ENCODE measurements around the gene FCAMR. TPM values are rescaled to one million over a fixed set of nuclear protein-coding genes. Genes with fewer than 3 reads are reported as not detected.
A peak's percentile ranks its signal among the peaks of the same experiment; 100 is the strongest.

Gene FCAMR
- polyA plus RNA-seq, 4 donors: 0.54 to 4.5 (median 0.91) TPM

DNA sequence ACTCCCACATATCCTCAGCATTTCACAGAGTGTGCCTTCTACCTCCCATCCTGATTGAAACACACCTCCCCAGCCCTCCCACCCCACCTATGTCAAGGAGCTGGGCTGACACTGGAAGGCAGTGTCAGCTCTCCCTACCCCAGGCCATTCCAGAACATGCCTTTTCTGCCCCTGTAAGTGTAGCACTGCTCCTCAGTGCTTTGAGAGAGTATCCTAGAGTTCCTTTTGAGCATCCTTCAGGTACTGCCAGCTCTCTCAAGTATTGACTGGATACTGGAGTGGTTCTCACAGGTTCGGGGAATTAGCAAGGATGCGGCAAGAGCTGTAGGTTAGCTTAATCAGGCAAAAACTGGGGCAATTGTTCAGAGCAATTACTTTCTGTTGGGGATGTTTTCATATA is 40.5 kb upstream of the FCAMR start:
- H3K27ac ChIP-seq (ENCODE audit: low read depth in 1 of 3, low read length in 2 of 3): peak overlapping the region in 2 of 3 donors; percentile 56 to 78
- DNase-seq (no peak), FAIRE-seq (no peak)
- no peak overlapping the region for H3K4me3 ChIP-seq (ENCODE audit: low read depth in 1 of 3, low read length in 3 of 3)
- H3K36me3 ChIP-seq (ENCODE audit: control insufficient read depth in 3 of 3, insufficient read depth in 2 of 3, low read depth in 1 of 3, low read length in 3 of 3): peaks cover 0 to 9% (median 0%) of the 10 kb centered on the region in 3 donors
- H3K27me3 ChIP-seq (ENCODE audit: control insufficient read depth in 3 of 3, insufficient read depth in 3 of 3, low read length in 3 of 3): no peaks in the 10 kb centered on the region
- peaks cover 0 to 50% (median 23%) of the 10 kb centered on the region in 3 donors for H3K4me1 ChIP-seq (ENCODE audit: control insufficient read depth in 3 of 3, insufficient read depth in 2 of 3, low read depth in 1 of 3, low read length in 2 of 3)
- WGBS, 3 donors: 94 to 97% (median 96%) methylated on average over 2 of the region's 2 CpGs
- H3K9me3 ChIP-seq (ENCODE audit: control insufficient read depth in 2 of 2, insufficient read depth in 1 of 2, low read depth in 1 of 2, low read length in 1 of 2): peaks cover 0 to 11% of the 10 kb centered on the region in 2 donors

DNA sequence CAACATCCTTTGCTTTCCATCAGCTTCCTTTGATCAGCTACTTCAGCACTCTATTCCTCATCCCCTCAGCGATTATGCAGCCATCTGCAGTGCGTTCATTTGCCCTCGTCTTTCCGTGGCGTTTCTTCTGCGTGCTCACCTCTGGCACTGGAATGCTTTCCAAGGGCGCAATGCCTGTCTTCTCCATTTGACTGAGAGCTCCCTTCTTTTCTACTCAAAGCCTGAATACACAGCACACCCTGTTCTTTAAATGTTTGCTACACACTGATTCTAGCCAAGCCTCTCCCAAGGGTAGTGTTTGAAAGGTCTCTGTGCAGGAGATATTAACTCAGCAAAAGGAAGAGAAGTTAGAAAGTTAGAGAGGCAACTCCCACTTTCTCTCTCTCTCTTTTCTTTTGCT is 39.7 kb upstream of the FCAMR start:
- FAIRE-seq (no peak), DNase-seq (no peak)
- H3K4me1 ChIP-seq (ENCODE audit: control insufficient read depth in 3 of 3, insufficient read depth in 2 of 3, low read depth in 1 of 3, low read length in 2 of 3): peaks cover 0 to 57% (median 23%) of the 10 kb centered on the region in 3 donors
- no peak overlapping the region for H3K4me3 ChIP-seq (ENCODE audit: low read depth in 1 of 3, low read length in 3 of 3)
- no peaks in the 10 kb centered on the region for H3K27me3 ChIP-seq (ENCODE audit: control insufficient read depth in 3 of 3, insufficient read depth in 3 of 3, low read length in 3 of 3)
- H3K36me3 ChIP-seq (ENCODE audit: control insufficient read depth in 3 of 3, insufficient read depth in 2 of 3, low read depth in 1 of 3, low read length in 3 of 3): peaks cover 0 to 6% (median 0%) of the 10 kb centered on the region in 3 donors
- H3K27ac ChIP-seq (ENCODE audit: low read depth in 1 of 3, low read length in 2 of 3): peak overlapping the region; percentile 56 to 78 (median 70)
- WGBS, 3 donors: 36 to 70% (median 51%) methylated on average over 7 of the region's 7 CpGs
- peaks cover 0 to 11% of the 10 kb centered on the region in 2 donors for H3K9me3 ChIP-seq (ENCODE audit: control insufficient read depth in 2 of 2, insufficient read depth in 1 of 2, low read depth in 1 of 2, low read length in 1 of 2)

DNA sequence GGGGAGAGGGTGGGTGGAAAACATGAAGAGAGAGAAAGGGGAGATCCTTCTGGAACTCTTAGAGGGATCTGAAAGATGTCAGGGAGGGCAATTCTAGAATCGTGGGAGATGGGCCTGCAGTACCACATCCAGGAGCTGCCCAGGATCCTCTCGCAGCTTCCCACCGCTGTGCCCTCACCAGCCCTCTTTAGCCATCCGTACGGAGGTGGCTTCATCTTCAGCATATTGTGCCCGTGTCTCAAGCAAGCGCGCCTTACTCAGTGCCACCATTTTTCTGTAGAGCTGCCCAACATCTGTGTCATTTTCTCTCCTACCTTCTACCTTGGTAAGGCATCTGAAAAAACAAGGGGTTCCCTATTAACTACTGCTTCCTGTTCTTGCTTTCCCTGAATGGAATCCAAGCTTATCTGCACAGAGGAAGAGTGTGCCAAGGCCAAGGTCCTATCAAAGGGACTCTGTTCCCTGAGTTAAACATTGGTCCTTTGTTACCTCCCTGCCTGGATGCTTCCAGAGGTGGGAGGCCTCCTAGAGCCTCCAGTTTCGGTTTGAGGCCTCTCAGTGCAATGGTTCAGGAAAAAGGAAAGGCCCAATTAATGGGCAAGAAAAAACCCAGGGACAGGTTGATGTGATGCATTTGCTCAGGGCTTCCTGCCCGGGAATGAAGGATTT is 39.1 kb upstream of the FCAMR start:
- Histone ChIP-seq H3K36me3 (ENCODE audit: control insufficient read depth in 3 of 3, insufficient read depth in 2 of 3, low read depth in 1 of 3, low read length in 3 of 3) (peaks cover 0 to 6% (median 0%) of the 10 kb centered on the region in 3 donors), H3K4me1 (ENCODE audit: control insufficient read depth in 3 of 3, insufficient read depth in 2 of 3, low read depth in 1 of 3, low read length in 2 of 3) (peaks cover 0 to 62% (median 23%) of the 10 kb centered on the region in 3 donors), H3K27me3 (ENCODE audit: control insufficient read depth in 3 of 3, insufficient read depth in 3 of 3, low read length in 3 of 3) (no peaks in the 10 kb centered on the region), H3K9me3 (ENCODE audit: control insufficient read depth in 2 of 2, insufficient read depth in 1 of 2, low read depth in 1 of 2, low read length in 1 of 2) (peaks cover 0 to 11% of the 10 kb centered on the region in 2 donors), H3K27ac (ENCODE audit: low read depth in 1 of 3, low read length in 2 of 3) (peak overlapping the region; percentile 71 to 86 (median 78)), H3K4me3 (ENCODE audit: low read depth in 1 of 3, low read length in 3 of 3) (no peak overlapping the region)
- WGBS, 3 donors: 32 to 62% (median 51%) methylated on average over 10 of the region's 10 CpGs
- FAIRE-seq (no peak), DNase-seq (peak; percentile 87 to 97)

DNA sequence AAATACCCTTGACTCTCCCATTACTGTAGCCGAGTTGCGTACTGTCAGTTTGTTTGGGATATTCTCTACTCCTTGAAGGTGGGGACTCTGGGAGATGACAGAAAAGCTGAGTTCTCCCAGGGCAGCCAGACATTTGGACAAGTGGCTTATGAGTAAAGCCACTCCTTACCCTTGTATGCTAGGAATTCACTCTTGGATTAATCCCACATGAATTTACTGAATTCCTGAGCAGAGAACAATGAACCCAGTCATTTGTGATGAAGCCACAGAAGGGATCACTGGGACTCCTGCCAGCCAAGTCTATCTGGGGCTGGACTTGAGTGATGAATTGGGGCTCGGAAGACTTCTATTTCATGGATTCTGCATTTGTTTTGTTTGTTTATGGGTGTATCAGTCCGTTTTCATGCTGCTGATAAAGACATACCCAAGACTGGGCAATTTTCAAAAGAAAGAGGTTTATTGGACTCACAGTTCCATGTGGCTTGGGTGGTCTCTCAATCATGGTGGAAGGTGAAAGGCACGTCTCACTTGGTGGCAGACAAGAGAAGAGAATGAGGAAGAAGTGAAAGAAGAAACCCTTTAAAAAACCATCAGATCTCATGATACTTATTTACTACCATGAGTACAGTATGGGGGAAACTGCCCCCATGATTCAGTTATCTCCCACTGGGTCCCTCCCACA is 37.2 kb upstream of the FCAMR start:
- peak; percentile 38 to 61 for DNase-seq
- H3K27ac ChIP-seq (ENCODE audit: low read depth in 1 of 3, low read length in 2 of 3): peak overlapping the region in 2 of 3 donors; percentile 51 to 73
- H3K9me3 ChIP-seq (ENCODE audit: control insufficient read depth in 2 of 2, insufficient read depth in 1 of 2, low read depth in 1 of 2, low read length in 1 of 2): peaks cover 0 to 11% of the 10 kb centered on the region in 2 donors
- peaks cover 0 to 6% (median 0%) of the 10 kb centered on the region in 3 donors for H3K36me3 ChIP-seq (ENCODE audit: control insufficient read depth in 3 of 3, insufficient read depth in 2 of 3, low read depth in 1 of 3, low read length in 3 of 3)
- H3K4me1 ChIP-seq (ENCODE audit: control insufficient read depth in 3 of 3, insufficient read depth in 2 of 3, low read depth in 1 of 3, low read length in 2 of 3): peaks cover 0 to 65% (median 23%) of the 10 kb centered on the region in 3 donors
- WGBS, 3 donors: 53 to 59% (median 59%) methylated on average over 5 of the region's 5 CpGs
- FAIRE-seq: no peak
- H3K4me3 ChIP-seq (ENCODE audit: low read depth in 1 of 3, low read length in 3 of 3): no peak overlapping the region
- H3K27me3 ChIP-seq (ENCODE audit: control insufficient read depth in 3 of 3, insufficient read depth in 3 of 3, low read length in 3 of 3): no peaks in the 10 kb centered on the region

DNA sequence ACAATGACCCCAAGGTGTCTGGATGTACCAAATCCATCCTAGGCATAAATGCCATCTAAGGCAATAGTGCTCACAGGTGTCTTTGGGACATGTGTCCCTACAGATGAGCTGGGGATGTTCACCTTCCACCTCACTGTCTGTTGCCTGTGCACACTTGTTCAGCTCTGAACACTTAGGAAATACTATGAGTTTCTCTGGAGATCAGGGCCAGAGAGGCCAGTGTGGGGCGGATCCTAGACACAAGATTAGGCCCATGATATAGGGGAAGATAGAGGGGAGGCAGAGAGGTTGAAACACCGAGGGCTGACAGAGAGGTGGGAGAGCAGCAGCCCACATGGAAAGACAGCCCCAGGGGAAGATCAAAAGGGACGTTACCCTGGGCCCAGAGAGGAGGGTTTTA is 36.7 kb upstream of the FCAMR start:
- H3K4me3 ChIP-seq (ENCODE audit: low read depth in 1 of 3, low read length in 3 of 3): no peak overlapping the region

DNA sequence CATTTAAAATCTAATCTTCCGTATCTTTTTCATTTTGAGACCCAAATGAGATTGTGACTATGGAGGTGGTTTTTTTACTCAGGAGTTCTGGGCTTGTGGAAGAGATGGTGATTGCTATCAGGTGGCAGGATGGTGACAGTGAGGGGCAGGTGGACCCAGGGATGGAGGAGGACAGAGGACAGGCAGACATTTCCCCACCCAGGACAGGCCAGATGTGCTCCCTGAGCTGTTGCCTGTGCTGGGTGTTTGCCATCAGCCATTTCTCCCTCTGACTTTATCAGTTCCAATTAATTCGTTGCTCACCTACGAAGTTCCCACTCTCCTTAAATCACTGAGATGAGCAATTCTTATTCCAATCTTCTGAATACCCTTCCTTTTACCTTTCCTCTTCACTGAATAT is 35.8 kb upstream of the FCAMR start:
- Histone ChIP-seq H3K4me1 (ENCODE audit: control insufficient read depth in 3 of 3, insufficient read depth in 2 of 3, low read depth in 1 of 3, low read length in 2 of 3) (peaks cover 0 to 79% (median 26%) of the 10 kb centered on the region in 3 donors), H3K9me3 (ENCODE audit: control insufficient read depth in 2 of 2, insufficient read depth in 1 of 2, low read depth in 1 of 2, low read length in 1 of 2) (peaks cover 0 to 11% of the 10 kb centered on the region in 2 donors), H3K36me3 (ENCODE audit: control insufficient read depth in 3 of 3, insufficient read depth in 2 of 3, low read depth in 1 of 3, low read length in 3 of 3) (peaks cover 0 to 6% (median 0%) of the 10 kb centered on the region in 3 donors), H3K27ac (ENCODE audit: low read depth in 1 of 3, low read length in 2 of 3) (peak overlapping the region; percentile 80 to 81 (median 80)), H3K4me3 (ENCODE audit: low read depth in 1 of 3, low read length in 3 of 3) (no peak overlapping the region), H3K27me3 (ENCODE audit: control insufficient read depth in 3 of 3, insufficient read depth in 3 of 3, low read length in 3 of 3) (no peaks in the 10 kb centered on the region)
- 40 to 73% (median 54%) methylated on average over 3 of the region's 3 CpGs for WGBS, 3 donors
- DNase-seq (no peak), FAIRE-seq (no peak)

More for the DNA sequence above, 36.7 kb upstream of the FCAMR start:
- FAIRE-seq (no peak), DNase-seq (peak in 1 of 2 donors; percentile 21)
- Histone ChIP-seq H3K9me3 (ENCODE audit: control insufficient read depth in 2 of 2, insufficient read depth in 1 of 2, low read depth in 1 of 2, low read length in 1 of 2) (peaks cover 0 to 11% of the 10 kb centered on the region in 2 donors), H3K27ac (ENCODE audit: low read depth in 1 of 3, low read length in 2 of 3) (peak overlapping the region; percentile 28 to 73 (median 51)), H3K36me3 (ENCODE audit: control insufficient read depth in 3 of 3, insufficient read depth in 2 of 3, low read depth in 1 of 3, low read length in 3 of 3) (peaks cover 0 to 6% (median 0%) of the 10 kb centered on the region in 3 donors), H3K27me3 (ENCODE audit: control insufficient read depth in 3 of 3, insufficient read depth in 3 of 3, low read length in 3 of 3) (no peaks in the 10 kb centered on the region), H3K4me1 (ENCODE audit: control insufficient read depth in 3 of 3, insufficient read depth in 2 of 3, low read depth in 1 of 3, low read length in 2 of 3) (peaks cover 0 to 71% (median 23%) of the 10 kb centered on the region in 3 donors)
- 44 to 58% (median 44%) methylated on average over 3 of the region's 3 CpGs for WGBS, 3 donors

DNA sequence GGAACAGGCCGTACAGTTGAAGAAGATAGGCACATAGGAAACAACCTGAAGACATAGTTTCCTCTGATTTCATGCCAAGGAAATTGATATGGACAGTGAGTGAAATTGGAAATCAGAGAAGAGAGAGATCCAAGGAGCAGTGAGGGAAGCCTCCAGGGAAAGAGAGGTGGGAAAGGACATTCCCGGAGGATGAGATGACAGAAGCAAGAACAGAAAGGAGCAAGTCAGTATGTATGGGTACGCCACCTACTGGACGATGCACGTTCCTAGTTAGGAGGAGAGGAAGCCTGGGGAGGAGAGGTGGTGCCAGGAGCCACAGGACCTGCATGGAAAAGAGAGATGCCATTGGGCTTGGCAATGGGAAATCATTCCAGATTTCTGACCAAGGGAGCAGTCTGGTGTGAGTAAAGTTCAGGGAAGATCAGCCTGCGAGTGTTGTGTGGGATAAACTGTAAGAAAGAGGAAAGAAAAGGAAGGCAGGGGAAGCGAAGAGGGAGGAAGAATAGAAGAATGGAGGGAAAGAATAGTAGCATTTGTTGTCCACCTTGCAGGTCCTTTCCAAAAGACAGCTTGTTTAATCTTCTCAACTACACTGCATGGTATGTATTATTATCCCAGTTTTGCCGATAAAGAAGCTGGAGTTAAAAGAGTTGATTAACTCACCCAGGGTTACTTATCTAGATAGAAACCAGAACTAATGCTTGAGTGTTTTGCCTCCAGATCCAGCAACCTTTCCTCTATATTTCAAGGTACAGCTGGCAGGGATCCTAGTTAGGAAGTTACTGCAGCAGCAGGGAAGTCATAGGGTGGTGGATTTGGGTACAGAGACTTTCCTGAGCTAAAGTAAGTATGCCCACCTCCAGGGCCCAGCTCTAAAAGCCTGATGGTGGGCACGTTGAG is 34.9 kb upstream of the FCAMR start:
- FAIRE-seq (no peak), DNase-seq (peak; percentile 88 to 95)
- H3K27ac ChIP-seq (ENCODE audit: low read depth in 1 of 3, low read length in 2 of 3): peak overlapping the region; percentile 80 to 81 (median 80)
- H3K4me1 ChIP-seq (ENCODE audit: control insufficient read depth in 3 of 3, insufficient read depth in 2 of 3, low read depth in 1 of 3, low read length in 2 of 3): peaks cover 0 to 73% (median 22%) of the 10 kb centered on the region in 3 donors
- H3K27me3 ChIP-seq (ENCODE audit: control insufficient read depth in 3 of 3, insufficient read depth in 3 of 3, low read length in 3 of 3): no peaks in the 10 kb centered on the region
- H3K36me3 ChIP-seq (ENCODE audit: control insufficient read depth in 3 of 3, insufficient read depth in 2 of 3, low read depth in 1 of 3, low read length in 3 of 3): peaks cover 0 to 6% (median 0%) of the 10 kb centered on the region in 3 donors
- WGBS, 3 donors: 6 to 32% (median 14%) methylated on average over 9 of the region's 9 CpGs
- peaks cover 0 to 11% of the 10 kb centered on the region in 2 donors for H3K9me3 ChIP-seq (ENCODE audit: control insufficient read depth in 2 of 2, insufficient read depth in 1 of 2, low read depth in 1 of 2, low read length in 1 of 2)
- H3K4me3 ChIP-seq (ENCODE audit: low read depth in 1 of 3, low read length in 3 of 3): no peak overlapping the region

DNA sequence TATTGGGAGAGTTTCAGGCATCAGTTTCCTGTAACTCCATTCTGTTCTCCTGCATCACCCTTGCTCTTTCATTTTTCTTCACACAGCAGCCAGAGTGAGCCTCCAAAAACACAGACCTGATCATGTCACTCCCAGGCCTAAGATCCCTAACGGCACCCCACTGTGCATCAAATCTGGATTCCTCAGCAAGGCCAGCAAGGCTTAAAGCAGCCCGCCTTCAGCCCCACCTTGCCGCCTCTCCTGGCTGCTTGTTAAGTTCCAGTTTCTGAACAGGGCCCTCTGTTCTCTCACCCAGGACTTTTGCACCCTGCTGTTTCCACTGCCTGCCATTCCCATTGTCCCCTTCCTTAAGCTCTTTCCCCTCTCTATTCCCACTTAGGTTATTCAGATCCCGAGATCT is 33.0 kb upstream of the FCAMR start:
- 50 to 72% (median 57%) methylated on average over 4 of the region's 4 CpGs for WGBS, 3 donors
- H3K27me3 ChIP-seq (ENCODE audit: control insufficient read depth in 3 of 3, insufficient read depth in 3 of 3, low read length in 3 of 3): no peaks in the 10 kb centered on the region
- no peak for FAIRE-seq
- peak overlapping the region in 1 of 3 donors; percentile 14 for H3K27ac ChIP-seq (ENCODE audit: low read depth in 1 of 3, low read length in 2 of 3)
- peaks cover 0 to 54% (median 8%) of the 10 kb centered on the region in 3 donors for H3K4me1 ChIP-seq (ENCODE audit: control insufficient read depth in 3 of 3, insufficient read depth in 2 of 3, low read depth in 1 of 3, low read length in 2 of 3)
- H3K36me3 ChIP-seq (ENCODE audit: control insufficient read depth in 3 of 3, insufficient read depth in 2 of 3, low read depth in 1 of 3, low read length in 3 of 3): peaks cover 0 to 2% (median 0%) of the 10 kb centered on the region in 3 donors
- DNase-seq: no peak
- peaks cover 0 to 8% of the 10 kb centered on the region in 2 donors for H3K9me3 ChIP-seq (ENCODE audit: control insufficient read depth in 2 of 2, insufficient read depth in 1 of 2, low read depth in 1 of 2, low read length in 1 of 2)
- no peak overlapping the region for H3K4me3 ChIP-seq (ENCODE audit: low read depth in 1 of 3, low read length in 3 of 3)

Data from small intestine (tissue), 7 donors.